Measurements from ENCODE around the gene SLC2A14.

- no peak for TF ChIP-seq POLR2A (IDR thresholded peaks at IDR 0.05; ENCODE audit: low read depth, low read length)
- TF ChIP-seq POLR2AphosphoS5 (IDR thresholded peaks at IDR 0.05; ENCODE audit: low read depth, low read length), result no peak
- no peak for TF ChIP-seq TAF1 (IDR thresholded peaks at IDR 0.05; ENCODE audit: low read depth, low read length)
- no peak for TF ChIP-seq PAX5 (IDR thresholded peaks at IDR 0.05; ENCODE audit: insufficient read depth, low read length, severe bottlenecking)
These were observed 84.4 kb downstream of the SLC2A14 start for GRCh38 chr12:7788294-7788660.
